ENCODE results near the gene OSBPL10. TPM values are rescaled to one million over a fixed set of nuclear protein-coding genes. Genes with fewer than 3 reads are reported as not detected.

Gene OSBPL10
- total and polyA plus RNA-seq, 2 of the 8 experiments (the other 6 are each of a cell fraction or from before 2014, with no cell fraction given) = 26.2 to 86.7 TPM

GRCh38 chr3:31661286-31661685, 319.8 kb downstream of the OSBPL10 start:
- no peak overlapping the region for H3K27ac ChIP-seq (ENCODE audit: low read depth, low read length)
- H3K27me3 ChIP-seq (replicated peaks in 1 of 4; ENCODE audit: control insufficient read depth in 3 of 4, extremely low read depth in 1 of 4, insufficient read depth in 3 of 4, low read length in 3 of 4) = no peaks in the 10 kb centered on the region
- H4K20me1 ChIP-seq (replicated peaks in 1 of 2; ENCODE audit: control insufficient read depth in 1 of 2, insufficient read depth in 2 of 2, low read length in 2 of 2) = no peaks in the 10 kb centered on the region
- H3K79me1 ChIP-seq (ENCODE audit: low read depth, low read length) = no peaks in the 10 kb centered on the region; the same call in 1 of the 2 replicates
- no peak overlapping the region for H3K56ac ChIP-seq (replicated peaks; ENCODE audit: insufficient read length, low read depth, low read length)
- FAIRE-seq (no peak), DNase-seq (ENCODE audit: low read depth in 1 of 2, low spot score in 2 of 2) (no peak)
- H3K9ac ChIP-seq (replicated peaks in 1 of 4; ENCODE audit: extremely low read depth in 1 of 4, low read depth in 3 of 4, low read length in 3 of 4) = no peak overlapping the region
- peaks cover 0 to 23% (median 8%) of the 10 kb centered on the region in 4 experiments; a peak in 5 of 8 replicates for H3K36me3 ChIP-seq (ENCODE audit: control insufficient read depth in 2 of 4, insufficient read depth in 4 of 4, low read length in 3 of 4)
- H3K23me2 ChIP-seq (ENCODE audit: low read depth, low read length) = no peaks in the 10 kb centered on the region
- no peaks in the 10 kb centered on the region for H3K79me2 ChIP-seq (ENCODE audit: control insufficient read depth in 1 of 2, insufficient read depth in 2 of 2, low read length in 2 of 2)
- no peak overlapping the region for H2AFZ ChIP-seq (ENCODE audit: low read length)
- no peak overlapping the region for H2BK120ac ChIP-seq (replicated peaks; ENCODE audit: low read depth, low read length)
- CTCF ChIA-PET (ENCODE audit: partially characterized antibody) = interaction anchor here (1.1 to 2.1 kb wide), 4 partner anchors 11 to 705 kb away, joined by 3 to 6 read pairs (median 4); no protein-coding TSS in a partner anchor
- no peak overlapping the region for H4K8ac ChIP-seq (ENCODE audit: extremely low read depth, insufficient read depth, low read length)
- POLR2A ChIA-PET (ENCODE audit: partially characterized antibody) = no interaction called here
- H2BK15ac ChIP-seq (ENCODE audit: low read length) = no peak overlapping the region
- no peak overlapping the region for H3K23ac ChIP-seq (ENCODE audit: insufficient read length)
- no peak for TF ChIP-seq SP4 (IDR thresholded peaks at IDR 0.05; ENCODE audit: low read length)
- no peak for TF ChIP-seq TBP (IDR thresholded peaks at IDR 0.05; ENCODE audit: low read depth, low read length)
- TF ChIP-seq EGR1 (IDR thresholded peaks at IDR 0.05; ENCODE audit: borderline replicate concordance, low read depth, low read length) = no peak
- TF ChIP-seq SIX5 (IDR thresholded peaks at IDR 0.05; ENCODE audit: low read depth, low read length) = no peak
- H3K14ac ChIP-seq (ENCODE audit: insufficient read length) = no peak overlapping the region
- WGBS, 2 experiments (ENCODE audit: extremely low coverage in 1 of 2, insufficient coverage in 1 of 2, insufficient read length in 1 of 2, insufficient replicate concordance in 2 of 2, low coverage in 1 of 2, low lambda C conversion rate in 2 of 2, missing lambda C conversion rate in 1 of 2) = 92% methylated on average over 5 of the region's 5 CpGs; no CpG with 5 or more reads in 1 of the 2 experiments
- no peak overlapping the region for H2BK12ac ChIP-seq (ENCODE audit: low read depth, low read length)
- no peak overlapping the region for H2BK20ac ChIP-seq (ENCODE audit: low read length)
- no peak overlapping the region for H2AK5ac ChIP-seq (ENCODE audit: low read depth, low read length)
- H3K4ac ChIP-seq (replicated peaks; ENCODE audit: insufficient read length, low read depth, low read length) = no peak overlapping the region
- H2BK5ac ChIP-seq (ENCODE audit: low read depth, low read length) = no peak overlapping the region
- H3K4me1 ChIP-seq (replicated peaks in 1 of 4; ENCODE audit: control insufficient read depth in 3 of 4, insufficient read depth in 4 of 4, low read length in 3 of 4) = no peaks in the 10 kb centered on the region
- no peak overlapping the region for H3K18ac ChIP-seq (ENCODE audit: extremely low read depth, low read length)
- H3K4me2 ChIP-seq (ENCODE audit: insufficient read depth in 1 of 2, low read depth in 2 of 2, low read length in 2 of 2) = no peak overlapping the region
- H4K91ac ChIP-seq (replicated peaks; ENCODE audit: insufficient read length, low read length) = no peak overlapping the region
- no peaks in the 10 kb centered on the region for H3K9me3 ChIP-seq (ENCODE audit: insufficient read depth in 2 of 2, low read depth in 1 of 2, low read length in 1 of 2)
- H4K5ac ChIP-seq (ENCODE audit: insufficient read length, low read depth, low read length) = no peak overlapping the region
- H3K4me3 ChIP-seq (ENCODE audit: extremely low read depth in 1 of 4, insufficient read depth in 2 of 4, low read depth in 3 of 4, low read length in 4 of 4) = no peak overlapping the region
